ENCODE measurements around the gene MS4A4E. TPM values are rescaled to one million over a fixed set of nuclear protein-coding genes. Genes with fewer than 3 reads are reported as not detected.

The MS4A4E gene
- total and polyA plus RNA-seq, 2 of the 8 experiments (the other 6 are each of a cell fraction or from before 2014, with no cell fraction given) = not detected

GRCh38 chr11:60165951-60166350 lies 77.0 kb downstream of the MS4A4E start:
- H3K36me3 ChIP-seq (ENCODE audit: control insufficient read depth in 2 of 4, insufficient read depth in 4 of 4, low read length in 3 of 4) = no peaks in the 10 kb centered on the region
- H3K4ac ChIP-seq (replicated peaks; ENCODE audit: insufficient read length, low read depth, low read length) = no peak overlapping the region
- DNase-seq (ENCODE audit: low read depth in 1 of 2, low spot score in 2 of 2) = no peak
- H3K4me1 ChIP-seq (replicated peaks in 1 of 4; ENCODE audit: control insufficient read depth in 3 of 4, insufficient read depth in 4 of 4, low read length in 3 of 4) = no peaks in the 10 kb centered on the region
- no peaks in the 10 kb centered on the region for H3K23me2 ChIP-seq (ENCODE audit: low read depth, low read length)
- no peak overlapping the region for H2BK20ac ChIP-seq (ENCODE audit: low read length)
- no peak overlapping the region for H4K5ac ChIP-seq (ENCODE audit: insufficient read length, low read depth, low read length)
- no peak overlapping the region for H2AK5ac ChIP-seq (ENCODE audit: low read depth, low read length)
- FAIRE-seq = no peak
- H4K91ac ChIP-seq (replicated peaks; ENCODE audit: insufficient read length, low read length) = no peak overlapping the region
- no peak overlapping the region for H2BK15ac ChIP-seq (ENCODE audit: low read length)
- H3K9ac ChIP-seq (replicated peaks in 1 of 4; ENCODE audit: extremely low read depth in 1 of 4, low read depth in 3 of 4, low read length in 3 of 4) = no peak overlapping the region
- no peak overlapping the region for H3K56ac ChIP-seq (replicated peaks; ENCODE audit: insufficient read length, low read depth, low read length)
- H3K79me2 ChIP-seq (ENCODE audit: control insufficient read depth in 1 of 2, insufficient read depth in 2 of 2, low read length in 2 of 2) = no peaks in the 10 kb centered on the region
- CTCF ChIA-PET (ENCODE audit: partially characterized antibody) = no interaction called here
- H2BK5ac ChIP-seq (ENCODE audit: low read depth, low read length) = no peak overlapping the region
- no peak overlapping the region for H2BK120ac ChIP-seq (replicated peaks; ENCODE audit: low read depth, low read length)
- TF ChIP-seq EP300 (IDR thresholded peaks at IDR 0.05; ENCODE audit: borderline replicate concordance in 1 of 2, low read depth in 2 of 2, low read length in 2 of 2) (no peak), SP2 (IDR thresholded peaks at IDR 0.05; ENCODE audit: low read length) (no peak), JUND (IDR thresholded peaks at IDR 0.05; ENCODE audit: low read length) (no peak), SIN3A (conservative IDR thresholded peaks at IDR 0.05 in 1 of 2, IDR thresholded peaks at IDR 0.05 in 1 of 2; ENCODE audit: low read depth in 1 of 2, low read length in 2 of 2) (no peak), KDM1A (IDR thresholded peaks at IDR 0.05; ENCODE audit: borderline replicate concordance, low read length) (no peak)
- POLR2A ChIA-PET (ENCODE audit: partially characterized antibody) = no interaction called here
- no peaks in the 10 kb centered on the region for H3K27me3 ChIP-seq (replicated peaks in 1 of 4; ENCODE audit: control insufficient read depth in 3 of 4, extremely low read depth in 1 of 4, insufficient read depth in 3 of 4, low read length in 3 of 4)
- no peak overlapping the region for H3K4me3 ChIP-seq (ENCODE audit: extremely low read depth in 1 of 4, insufficient read depth in 2 of 4, low read depth in 3 of 4, low read length in 4 of 4)
- H3K14ac ChIP-seq (ENCODE audit: insufficient read length) = no peak overlapping the region
- H3K18ac ChIP-seq (ENCODE audit: extremely low read depth, low read length) = no peak overlapping the region
- no peak overlapping the region for H3K23ac ChIP-seq (ENCODE audit: insufficient read length)
- H3K4me2 ChIP-seq (ENCODE audit: insufficient read depth in 1 of 2, low read depth in 2 of 2, low read length in 2 of 2) = no peak overlapping the region
- H3K9me3 ChIP-seq (ENCODE audit: insufficient read depth in 2 of 2, low read depth in 1 of 2, low read length in 1 of 2) = peaks cover 21 to 29% of the 10 kb centered on the region in 2 experiments
- no peak overlapping the region for H2BK12ac ChIP-seq (ENCODE audit: low read depth, low read length)
- no peak overlapping the region for H4K8ac ChIP-seq (ENCODE audit: extremely low read depth, insufficient read depth, low read length)
- no peaks in the 10 kb centered on the region for H4K20me1 ChIP-seq (replicated peaks in 1 of 2; ENCODE audit: control insufficient read depth in 1 of 2, insufficient read depth in 2 of 2, low read length in 2 of 2)
- H3K79me1 ChIP-seq (ENCODE audit: low read depth, low read length) = no peaks in the 10 kb centered on the region
- no peak overlapping the region for H2AFZ ChIP-seq (ENCODE audit: low read length)
- no peak overlapping the region for H3K27ac ChIP-seq (ENCODE audit: low read depth, low read length)
